Stomach smooth muscle (tissue), 2 donors: ENCODE results near the gene ENTPD5.
"Not testable (repeated sequence)": the region's sequence is repeated elsewhere in the genome, so short reads cannot be mapped to it uniquely, and the experiment has no call there.

Source experiments
- H3K27ac ChIP-seq: one replicate; pipeline ENCODE4 v1.7.0; 2013; ENCODE audit warnings: mild to moderate bottlenecking, low read length, inconsistent platforms
- H3K27me3 ChIP-seq, 2 donors: one replicate each; pipeline ENCODE4 v1.7.0; 2013; ENCODE audit warnings: low read length in 2 of 2; ENCODE audit not compliant: insufficient read depth in 2 of 2, control insufficient read depth in 1 of 2
- H3K36me3 ChIP-seq, 2 donors: one replicate each; pipeline ENCODE4 v1.7.0; 2013; ENCODE audit warnings: low read length in 2 of 2; ENCODE audit not compliant: control insufficient read depth in 2 of 2, insufficient read depth in 2 of 2
- H3K4me1 ChIP-seq: one replicate; pipeline ENCODE4 v1.7.0; 2013; ENCODE audit warnings: low read length; ENCODE audit not compliant: control insufficient read depth, insufficient read depth
- H3K4me3 ChIP-seq, 2 donors: one replicate each; pipeline ENCODE4 v1.7.0; 2013; ENCODE audit warnings: low read length in 2 of 2
- H3K9ac ChIP-seq, 2 donors: one replicate each; pipeline ENCODE4 v1.7.0; 2013; ENCODE audit warnings: low read length in 2 of 2, mild to moderate bottlenecking in 1 of 2
- H3K9me3 ChIP-seq, 2 donors: one replicate each; pipeline ENCODE4 v1.7.0; 2013; ENCODE audit warnings: low read length in 2 of 2; ENCODE audit not compliant: control insufficient read depth in 2 of 2
- donor health status: healthy.
- donor health status: Pancreatic carcinoma.

The ENTPD5 gene

GRCh38 chr14:74035556-74035955, 16.5 kb upstream of the ENTPD5 start:
- Histone ChIP-seq H3K9me3 (no peaks in the 10 kb centered on the region), H3K4me3 (no peak overlapping the region), H3K27ac (no peak overlapping the region), H3K9ac (no peak overlapping the region), H3K27me3 (no peaks in the 10 kb centered on the region), H3K36me3 (peaks cover 0 to 4% of the 10 kb centered on the region in 2 donors), H3K4me1 (no peaks in the 10 kb centered on the region)

- no peak overlapping the region for H3K9ac ChIP-seq
- no peaks in the 10 kb centered on the region for H3K27me3 ChIP-seq
- no peaks in the 10 kb centered on the region for H3K9me3 ChIP-seq
- H3K4me1 ChIP-seq, result no peaks in the 10 kb centered on the region
- H3K36me3 ChIP-seq, result peaks cover 0 to 4% of the 10 kb centered on the region in 2 donors
- H3K27ac ChIP-seq, result no peak overlapping the region
- no peak overlapping the region for H3K4me3 ChIP-seq
Observed at GRCh38 chr14:74034572-74034971, 15.5 kb upstream of the ENTPD5 start.

GRCh38 chr14:74029136-74029535, 10.0 kb upstream of the ENTPD5 start:
- no peaks in the 10 kb centered on the region for H3K4me1 ChIP-seq
- H3K36me3 ChIP-seq, result peaks cover 0 to 4% of the 10 kb centered on the region in 2 donors
- H3K27me3 ChIP-seq, result no peaks in the 10 kb centered on the region
- H3K9me3 ChIP-seq, result no peaks in the 10 kb centered on the region
- H3K4me3 ChIP-seq, result no peak overlapping the region
- H3K9ac ChIP-seq, result no peak overlapping the region
- H3K27ac ChIP-seq, result no peak overlapping the region

- Histone ChIP-seq H3K27ac (no peak overlapping the region), H3K4me1 (peaks cover 10% of the 10 kb centered on the region), H3K27me3 (no peaks in the 10 kb centered on the region), H3K9ac (no peak overlapping the region), H3K4me3 (no peak overlapping the region), H3K9me3 (no peaks in the 10 kb centered on the region), H3K36me3 (no peaks in the 10 kb centered on the region)
Observed at GRCh38 chr14:74022346-74022745, 3.3 kb upstream of the ENTPD5 start.

GRCh38 chr14:74019408-74020137, 485 bp upstream of the ENTPD5 start:
- Histone ChIP-seq H3K4me3 (peak overlapping the region; percentile 86 to 93), H3K27ac (peak overlapping the region; percentile 92), H3K9me3 (no peaks in the 10 kb centered on the region), H3K36me3 (no peaks in the 10 kb centered on the region), H3K4me1 (peaks cover 10% of the 10 kb centered on the region), H3K9ac (peak overlapping the region; percentile 90 to 92), H3K27me3 (no peaks in the 10 kb centered on the region)

GRCh38 chr14:74018174-74018585, 908 bp downstream of the ENTPD5 start:
- H3K9me3 ChIP-seq, result no peaks in the 10 kb centered on the region
- H3K4me3 ChIP-seq, result peak overlapping the region; percentile 85 to 93
- no peaks in the 10 kb centered on the region for H3K36me3 ChIP-seq
- H3K4me1 ChIP-seq, result peaks cover 10% of the 10 kb centered on the region
- peak overlapping the region; percentile 90 to 94 for H3K9ac ChIP-seq
- H3K27ac ChIP-seq, result peak overlapping the region; percentile 94
- H3K27me3 ChIP-seq, result no peaks in the 10 kb centered on the region

GRCh38 chr14:74015963-74016362, 3.1 kb downstream of the ENTPD5 start:
- Histone ChIP-seq H3K27me3 (no peaks in the 10 kb centered on the region), H3K36me3 (peaks cover 3 to 4% of the 10 kb centered on the region in 2 donors), H3K9me3 (no peaks in the 10 kb centered on the region), H3K27ac (no peak overlapping the region), H3K4me3 (no peak overlapping the region), H3K4me1 (peaks cover 10% of the 10 kb centered on the region), H3K9ac (no peak overlapping the region)

GRCh38 chr14:74015176-74015575, 3.9 kb downstream of the ENTPD5 start:
- no peak overlapping the region for H3K27ac ChIP-seq
- no peaks in the 10 kb centered on the region for H3K9me3 ChIP-seq
- peaks cover 3 to 4% of the 10 kb centered on the region in 2 donors for H3K36me3 ChIP-seq
- no peak overlapping the region for H3K4me3 ChIP-seq
- H3K9ac ChIP-seq, result no peak overlapping the region
- H3K27me3 ChIP-seq, result no peaks in the 10 kb centered on the region
- H3K4me1 ChIP-seq, result peaks cover 9% of the 10 kb centered on the region

GRCh38 chr14:74014299-74014698, 4.8 kb downstream of the ENTPD5 start:
- H3K4me1 ChIP-seq, result peaks cover under 1% of the 10 kb centered on the region

GRCh38 chr14:74008843-74009499, 10.1 kb downstream of the ENTPD5 start:
- peaks cover 4 to 7% of the 10 kb centered on the region in 2 donors for H3K36me3 ChIP-seq
- H3K4me3 ChIP-seq, result no peak overlapping the region
- H3K4me1 ChIP-seq, result no peaks in the 10 kb centered on the region
- no peak overlapping the region for H3K9ac ChIP-seq
- no peaks in the 10 kb centered on the region for H3K9me3 ChIP-seq
- H3K27me3 ChIP-seq, result no peaks in the 10 kb centered on the region
- H3K27ac ChIP-seq, result no peak overlapping the region

More at GRCh38 chr14:74014299-74014698, 4.8 kb downstream of the ENTPD5 start:
- Histone ChIP-seq H3K36me3 (peaks cover 3 to 4% of the 10 kb centered on the region in 2 donors), H3K9me3 (no peaks in the 10 kb centered on the region), H3K9ac (no peak overlapping the region), H3K4me3 (no peak overlapping the region), H3K27ac (no peak overlapping the region), H3K27me3 (no peaks in the 10 kb centered on the region)

GRCh38 chr14:74005664-74006063, 13.4 kb downstream of the ENTPD5 start:
- not testable (repeated sequence) for H3K4me1 ChIP-seq, H3K27ac ChIP-seq, H3K36me3 ChIP-seq, H3K27me3 ChIP-seq, H3K9me3 ChIP-seq, H3K4me3 ChIP-seq, H3K9ac ChIP-seq
